H54 (cell line): ENCODE results near the gene TERB1.
A peak's percentile ranks its signal among the peaks of the same experiment; 100 is the strongest.

Experiments
- DNase-seq: peaks from one replicate; pipeline ENCODE4 v3.0.0; 2011; ENCODE audit warnings: low spot score, mixed read lengths; ENCODE audit not compliant: insufficient read length
- FAIRE-seq: peaks from 3 replicates; lab custom pipeline; 2011; peaks lifted over from hg19 to GRCh38; lab: Jason Lieb, UNC
- POLR2A ChIP-seq: IDR thresholded peaks from 2 replicates; pipeline ENCODE4 v1.6.1; 2011; ENCODE audit warnings: low read depth, mild to moderate bottlenecking, low read length

The TERB1 gene

DNA sequence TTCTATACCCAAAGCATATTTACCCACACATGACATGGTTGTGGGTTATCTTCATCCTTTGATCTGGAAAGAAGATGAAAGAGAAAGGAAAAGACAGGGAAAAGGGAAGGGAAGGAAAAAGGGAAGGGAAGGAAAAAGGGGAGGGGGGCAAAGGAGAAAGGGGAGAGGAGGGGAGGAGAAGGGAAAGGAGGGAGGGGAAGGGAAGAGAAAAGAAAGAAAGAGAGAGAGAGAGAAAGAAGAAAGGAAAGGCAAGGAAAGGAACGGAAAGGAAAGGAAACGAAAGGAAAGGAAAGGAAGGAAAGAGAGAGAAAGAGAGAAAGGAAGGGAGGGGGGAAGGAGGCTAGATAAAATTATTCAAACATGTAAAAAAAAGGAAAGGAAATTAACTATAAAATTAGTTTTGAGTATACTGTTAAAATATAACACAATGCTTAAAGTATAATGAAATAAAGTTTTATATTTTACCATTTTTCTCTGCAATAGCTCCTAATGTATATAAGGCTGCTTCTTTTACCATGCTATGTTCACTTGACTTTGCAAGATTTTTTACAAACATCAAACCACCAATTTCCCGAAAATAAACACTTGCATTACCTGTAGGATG, 11.2 kb downstream of the TERB1 start:
- FAIRE-seq (no peak), DNase-seq (no peak)
- no peak for TF ChIP-seq POLR2A

DNA sequence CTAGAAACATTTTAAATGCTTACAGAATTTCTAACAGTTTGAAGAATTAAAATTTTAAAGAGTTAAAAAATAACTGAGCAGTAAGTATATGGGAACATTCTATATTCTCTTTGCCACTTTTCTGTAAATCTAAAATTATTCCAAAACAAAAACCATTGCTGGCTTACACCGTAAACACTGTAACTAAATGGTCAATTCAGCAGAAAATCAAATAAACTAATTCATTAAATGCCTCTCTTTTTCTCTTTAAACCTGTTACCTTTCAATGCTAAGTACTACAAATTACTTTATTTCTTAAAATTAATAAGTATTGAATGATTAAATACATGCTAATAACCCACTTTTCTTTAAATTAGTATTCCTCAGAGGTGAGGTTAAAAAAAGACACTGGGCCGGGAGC, 14.0 kb downstream of the TERB1 start:
- DNase-seq (no peak), FAIRE-seq (no peak)
- TF ChIP-seq POLR2A = no peak

DNA sequence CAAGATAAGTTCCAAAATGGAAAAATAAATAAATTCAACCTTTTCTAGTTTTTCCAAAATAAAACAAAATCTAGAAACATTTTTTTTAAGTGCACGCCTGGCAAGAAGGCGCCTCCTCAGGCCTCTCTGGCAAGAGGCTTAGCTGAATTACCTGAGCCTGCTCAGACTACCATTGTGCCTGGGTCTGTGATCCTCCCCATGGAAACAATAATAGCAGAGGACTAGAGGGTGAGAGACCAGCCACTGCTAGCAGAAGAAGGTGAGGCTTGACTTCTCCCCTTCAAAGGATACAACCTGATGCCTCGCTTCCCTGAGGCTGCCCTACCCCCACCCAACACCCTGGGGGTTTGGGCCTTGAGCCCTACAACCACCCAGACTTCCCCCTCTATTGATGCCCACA, 14.8 kb downstream of the TERB1 start:
- DNase-seq = no peak
- no peak for TF ChIP-seq POLR2A
- FAIRE-seq = no peak

DNA sequence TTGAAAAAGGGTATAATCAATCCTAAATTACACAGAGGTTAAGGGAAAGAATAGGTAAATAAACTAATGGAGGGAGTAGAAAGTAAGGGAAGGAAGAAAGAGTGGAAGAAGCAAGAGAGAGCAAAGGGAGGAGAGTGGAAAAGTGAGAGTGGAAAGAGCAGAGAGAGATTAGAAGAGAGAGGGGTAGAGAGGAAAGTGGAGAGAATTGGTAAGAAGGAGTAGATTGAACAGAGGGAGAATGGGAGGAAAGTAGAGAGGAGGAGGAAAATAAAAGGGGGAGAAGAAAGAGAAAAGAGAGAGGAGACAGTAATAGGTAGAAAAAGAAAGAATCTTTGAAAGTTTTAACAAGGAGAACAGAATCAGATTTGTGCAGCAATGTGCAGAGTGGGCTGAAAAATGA, 24.9 kb downstream of the TERB1 start:
- DNase-seq (no peak), FAIRE-seq (no peak)
- TF ChIP-seq POLR2A = no peak

DNA sequence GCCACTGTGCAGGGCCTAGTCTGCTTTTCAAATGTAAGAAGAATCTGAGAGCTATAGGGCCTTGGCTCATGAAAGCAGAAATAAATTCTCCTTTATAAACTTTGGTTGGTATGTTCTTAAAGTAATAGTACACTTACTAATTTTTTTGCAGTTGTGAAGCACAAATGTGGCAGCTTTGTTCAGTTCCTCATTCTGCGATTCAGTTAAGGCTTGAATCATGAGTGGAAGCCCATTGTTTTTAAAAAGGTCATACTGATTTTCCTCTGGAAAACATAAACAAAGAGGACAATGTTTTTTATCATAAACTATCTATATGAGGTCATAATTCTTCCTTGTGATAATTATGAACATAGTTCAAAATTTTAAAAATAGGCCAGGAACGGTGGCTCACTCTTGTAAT, 26.4 kb downstream of the TERB1 start:
- FAIRE-seq = no peak
- DNase-seq = no peak
- TF ChIP-seq POLR2A = no peak

DNA sequence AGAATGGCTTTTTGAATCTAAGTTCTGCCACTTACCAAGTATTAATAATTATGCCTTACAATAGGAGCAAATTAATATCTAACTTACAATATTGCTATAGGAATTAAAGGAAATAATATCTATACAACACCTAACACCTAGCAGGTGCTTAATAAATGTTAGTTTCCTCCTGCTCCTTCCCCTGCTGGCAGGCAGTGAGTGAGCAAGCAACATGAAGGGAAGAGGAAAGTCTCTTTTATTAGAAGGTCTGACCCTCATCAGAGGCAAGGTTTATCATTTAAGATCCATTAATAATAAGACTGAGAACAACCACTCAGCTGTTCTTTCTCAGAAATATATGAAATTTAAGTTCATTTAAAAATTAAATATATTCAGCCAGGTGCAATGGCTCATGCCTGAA, 43.3 kb downstream of the TERB1 start:
- TF ChIP-seq POLR2A = no peak
- DNase-seq (no peak), FAIRE-seq (no peak)

DNA sequence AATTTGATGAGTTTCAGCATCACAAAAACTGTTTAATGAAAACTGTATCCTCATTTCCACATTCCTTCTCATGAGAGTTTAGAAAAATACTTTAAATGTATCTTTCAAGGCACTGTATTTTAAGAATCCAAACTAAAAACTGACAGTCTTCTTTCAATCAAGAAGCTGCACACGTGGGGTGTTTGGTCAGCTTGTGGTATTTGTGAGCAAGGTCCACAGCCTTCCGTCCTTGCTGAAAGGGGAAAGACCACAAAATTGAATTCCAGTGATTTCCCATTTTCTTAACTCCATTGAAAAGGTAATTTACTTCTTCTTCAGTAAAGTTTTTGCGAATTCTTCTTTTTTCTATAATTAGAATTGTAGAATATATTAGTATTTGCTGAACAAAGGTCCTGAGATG, 46.6 kb downstream of the TERB1 start:
- FAIRE-seq (no peak), DNase-seq (no peak)
- no peak for TF ChIP-seq POLR2A

DNA sequence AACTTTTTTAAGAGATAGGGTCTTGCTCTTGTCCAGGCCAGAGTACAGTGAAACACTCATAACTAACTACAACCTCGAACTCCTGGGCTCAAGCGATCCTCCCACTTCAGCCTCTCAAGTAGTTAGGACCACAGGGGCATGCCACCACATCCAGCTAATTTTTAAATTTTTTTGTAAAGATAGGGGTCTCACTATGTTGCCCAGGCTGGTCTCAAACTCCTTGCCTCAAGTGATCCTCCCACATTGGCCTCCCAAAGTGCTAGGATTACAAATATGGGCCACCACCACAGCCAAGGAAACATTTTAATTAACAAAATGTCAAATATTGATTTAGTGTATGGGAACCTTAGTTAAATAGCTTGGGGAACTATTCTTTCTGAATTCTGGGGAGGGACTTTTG, 47.2 kb downstream of the TERB1 start:
- no peak for TF ChIP-seq POLR2A
- FAIRE-seq (no peak), DNase-seq (no peak)

DNA sequence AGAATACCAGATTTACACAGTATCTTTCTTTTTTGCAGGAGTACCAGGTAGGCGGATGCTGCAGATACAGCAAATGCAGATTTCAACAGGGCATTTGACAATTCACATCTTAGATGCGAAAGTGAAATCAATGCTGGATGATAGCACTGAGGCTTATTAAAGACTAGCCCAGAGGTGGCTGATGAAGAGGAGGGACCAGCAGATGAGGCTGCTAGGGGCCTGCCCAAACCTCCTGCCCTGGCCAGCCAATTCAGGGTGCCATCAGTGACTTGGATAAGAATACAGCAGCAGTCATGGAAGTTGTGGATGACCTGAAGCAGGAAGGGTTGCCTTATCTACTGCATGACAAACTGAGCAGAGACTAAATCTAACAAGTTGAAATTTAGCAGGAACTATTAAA, 48.4 kb downstream of the TERB1 start:
- FAIRE-seq (no peak), DNase-seq (no peak)
- TF ChIP-seq POLR2A = no peak

DNA sequence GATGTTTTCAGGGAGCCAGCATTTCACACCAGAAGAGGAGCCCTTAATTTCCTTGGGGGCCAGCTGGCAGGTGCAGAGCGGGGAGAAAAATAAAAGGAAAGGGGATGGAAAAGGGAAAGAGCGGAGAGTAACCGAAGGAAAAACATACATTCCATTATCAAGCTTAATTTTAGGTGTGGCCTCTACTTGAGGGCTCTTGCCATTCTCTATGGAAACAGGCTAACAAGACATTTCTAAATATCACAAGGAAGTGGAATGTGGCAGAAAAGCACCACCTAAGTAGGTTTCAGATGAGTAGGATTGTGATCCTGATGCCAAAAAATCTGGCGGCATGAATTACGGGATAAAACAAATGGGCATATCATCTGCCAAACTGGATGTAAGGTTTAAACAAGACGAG, 49.0 kb downstream of the TERB1 start:
- no peak for DNase-seq
- TF ChIP-seq POLR2A = no peak
- no peak for FAIRE-seq

DNA sequence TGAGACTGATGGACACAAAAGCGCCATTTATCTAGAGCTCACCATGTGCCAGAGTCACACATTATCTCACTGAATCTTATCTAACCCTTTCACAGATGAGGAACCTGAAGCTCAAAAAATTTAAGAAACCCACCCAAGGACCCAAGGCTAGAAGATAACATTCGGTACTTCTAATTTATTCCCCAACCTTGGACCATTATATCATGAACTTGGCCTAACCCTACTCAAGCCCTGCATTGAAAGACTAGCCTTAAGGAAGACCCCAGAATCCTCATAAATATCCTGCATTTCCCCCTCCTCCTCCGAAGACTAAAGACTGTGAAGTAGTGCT, 49.4 kb downstream of the TERB1 start:
- FAIRE-seq (no peak), DNase-seq (no peak)
- no peak for TF ChIP-seq POLR2A

DNA sequence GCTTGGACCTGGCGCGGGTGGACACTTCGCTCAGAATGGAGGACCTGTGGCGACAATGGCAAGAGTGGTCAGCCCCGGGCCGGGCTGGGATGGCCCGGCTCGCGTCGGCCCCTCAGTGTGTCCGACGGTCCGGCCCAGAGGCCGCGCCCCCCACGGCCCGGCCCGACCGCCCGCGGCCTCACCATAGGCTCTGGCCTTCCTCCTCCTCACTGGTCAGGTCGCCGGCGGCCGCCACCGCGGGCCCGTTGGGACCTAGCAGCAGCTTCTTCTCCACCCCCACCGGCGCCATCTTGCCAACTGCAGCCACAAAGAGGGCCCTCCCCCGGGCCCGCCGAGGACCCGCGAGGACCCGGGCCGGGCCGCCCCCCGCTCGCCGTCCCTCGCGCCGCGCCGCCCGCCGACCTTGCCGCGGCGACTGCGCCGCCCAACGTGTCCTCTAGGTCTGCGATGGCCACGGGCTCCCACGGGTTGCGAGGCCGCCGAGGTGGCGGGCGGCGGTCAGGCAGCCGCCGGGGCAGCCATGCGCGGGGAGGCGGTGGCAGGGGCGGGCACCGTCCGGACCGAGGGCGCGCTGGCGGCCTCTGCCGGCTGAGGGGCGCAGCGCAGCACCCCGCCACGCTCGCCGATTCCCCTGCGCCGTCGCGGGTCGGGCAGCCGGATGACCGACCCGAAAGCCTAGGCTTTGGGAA, 49.9 kb downstream of the TERB1 start, which contains the start of gene DYNC1LI2:
Gene DYNC1LI2 (minus strand): TSS at position 307 of the 689 bp plus-strand sequence. CDS start 18 bp downstream, at position 289.
- DNase-seq (peak; percentile 65), FAIRE-seq (no peak)

DNA sequence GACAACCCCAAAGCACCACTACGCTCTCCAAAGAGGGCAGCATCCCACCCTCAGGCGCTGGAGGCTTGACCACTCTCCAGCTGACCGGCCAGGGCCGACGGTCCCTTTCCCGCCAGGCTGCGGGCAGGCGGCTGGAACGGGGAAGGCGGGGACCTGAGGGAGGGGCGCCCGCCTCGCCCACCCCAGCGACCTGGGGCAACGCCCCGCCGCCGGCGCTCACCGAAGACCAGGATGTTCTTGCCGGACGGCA, 50.4 kb downstream of the TERB1 start:
- FAIRE-seq (no peak), DNase-seq (no peak)
- no peak for TF ChIP-seq POLR2A

More for the DNA sequence above, 49.9 kb downstream of the TERB1 start, which contains the start of gene DYNC1LI2:
- peak; percentile 23; the same call in 1 of the 2 replicates for TF ChIP-seq POLR2A

DNA sequence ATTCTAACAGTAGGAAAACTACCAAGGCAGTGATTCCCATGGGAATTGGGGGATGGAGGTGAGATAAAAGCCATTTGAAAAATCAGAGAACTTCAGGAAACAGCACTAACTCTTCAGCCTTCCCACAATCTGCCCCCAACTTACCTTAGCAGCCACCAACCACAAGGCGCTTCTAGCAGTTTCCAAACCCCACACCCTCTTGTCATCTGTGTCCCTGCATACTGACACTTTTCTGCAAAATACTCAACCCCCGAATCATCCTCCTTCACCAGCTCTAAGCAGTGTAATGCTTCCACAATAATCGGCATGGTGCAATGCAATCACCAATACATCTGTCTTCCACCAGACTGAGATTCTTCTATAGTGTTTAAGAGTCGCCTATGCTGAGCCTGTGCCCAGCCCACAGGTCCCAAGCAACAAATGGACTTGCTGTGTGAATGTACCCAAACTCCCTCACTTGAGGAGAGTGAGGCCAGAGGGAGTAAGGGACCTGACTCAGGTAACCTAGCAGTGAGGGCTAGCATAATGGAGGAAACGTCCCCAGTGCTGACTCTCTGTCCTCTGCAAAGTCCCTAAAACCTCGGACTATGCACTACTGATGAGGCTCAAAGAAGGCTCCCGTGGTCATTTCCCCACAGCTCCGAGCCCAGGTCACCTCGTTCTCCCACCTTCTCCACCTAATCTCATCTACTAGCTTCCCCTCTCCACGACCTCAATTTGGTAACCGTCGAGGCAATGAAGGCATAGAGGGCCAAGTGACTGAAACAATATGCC, 50.9 kb downstream of the TERB1 start:
- no peak for FAIRE-seq
- no peak for DNase-seq
- TF ChIP-seq POLR2A = no peak

DNA sequence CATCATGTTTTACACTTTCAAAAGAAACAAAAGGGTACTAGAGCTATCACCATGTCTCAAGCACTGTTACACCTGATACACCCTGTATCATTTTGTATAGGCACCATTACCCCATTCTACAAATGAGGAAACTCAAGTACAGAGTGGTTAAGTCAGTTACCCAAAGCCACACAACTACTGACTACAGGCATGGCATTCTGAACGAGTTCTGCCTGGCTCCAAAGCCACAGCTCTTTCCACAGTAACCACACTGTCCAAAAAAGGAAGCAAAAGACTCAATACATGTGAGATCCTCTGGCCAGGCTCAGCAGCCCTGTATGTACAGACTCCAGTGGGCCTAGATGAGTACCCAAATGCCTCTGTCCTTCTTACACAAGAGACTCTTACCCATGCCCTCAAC, 54.7 kb downstream of the TERB1 start:
- DNase-seq (no peak), FAIRE-seq (no peak)
- no peak for TF ChIP-seq POLR2A
